ENCODE measurements around the gene SLC19A1.

Gene SLC19A1

DNA sequence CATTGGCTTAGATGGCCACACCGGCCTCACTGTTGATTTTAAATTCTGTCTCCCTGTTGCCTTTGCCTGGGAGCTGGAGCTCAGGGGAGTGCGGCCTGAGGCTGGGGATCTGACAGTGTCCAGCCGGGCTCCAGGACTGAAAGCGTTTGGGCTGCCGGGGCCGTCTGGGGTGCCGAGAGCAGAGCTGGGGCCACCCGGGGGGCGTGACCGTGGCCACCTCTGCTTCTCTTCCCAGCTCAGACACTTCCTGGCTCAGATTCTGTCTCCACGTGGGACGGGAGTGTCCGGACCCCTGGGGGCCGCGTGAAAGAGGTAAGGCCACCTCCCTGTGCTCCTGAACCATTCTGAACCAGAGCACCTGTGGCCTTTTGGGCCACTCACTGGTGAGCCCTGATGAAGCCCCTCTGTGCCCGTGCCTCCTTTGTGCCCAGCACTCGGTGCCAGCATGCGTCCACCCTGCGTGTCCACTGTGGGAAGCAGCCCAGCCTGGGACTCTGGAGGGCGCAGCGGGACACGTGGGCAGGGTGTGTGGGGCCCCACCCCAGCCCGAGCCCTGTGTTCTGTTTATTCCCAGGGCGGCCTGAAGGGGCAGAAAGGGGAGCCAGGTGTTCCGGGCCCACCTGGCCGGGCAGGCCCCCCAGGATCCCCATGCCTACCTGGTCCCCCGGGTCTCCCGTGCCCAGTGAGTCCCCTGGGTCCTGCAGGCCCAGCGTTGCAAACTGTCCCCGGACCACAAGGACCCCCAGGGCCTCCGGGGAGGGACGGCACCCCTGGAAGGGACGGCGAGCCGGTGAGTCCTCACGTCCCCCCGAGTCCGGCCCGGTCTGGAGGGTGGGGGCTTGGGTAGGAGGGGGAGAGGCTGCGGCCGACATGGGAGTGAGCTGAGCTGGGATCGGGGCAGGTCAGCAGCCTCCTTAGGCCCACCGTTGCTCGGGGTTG lies 64.8 kb downstream of the SLC19A1 start:
- TF ChIP-seq, protein P1, sequence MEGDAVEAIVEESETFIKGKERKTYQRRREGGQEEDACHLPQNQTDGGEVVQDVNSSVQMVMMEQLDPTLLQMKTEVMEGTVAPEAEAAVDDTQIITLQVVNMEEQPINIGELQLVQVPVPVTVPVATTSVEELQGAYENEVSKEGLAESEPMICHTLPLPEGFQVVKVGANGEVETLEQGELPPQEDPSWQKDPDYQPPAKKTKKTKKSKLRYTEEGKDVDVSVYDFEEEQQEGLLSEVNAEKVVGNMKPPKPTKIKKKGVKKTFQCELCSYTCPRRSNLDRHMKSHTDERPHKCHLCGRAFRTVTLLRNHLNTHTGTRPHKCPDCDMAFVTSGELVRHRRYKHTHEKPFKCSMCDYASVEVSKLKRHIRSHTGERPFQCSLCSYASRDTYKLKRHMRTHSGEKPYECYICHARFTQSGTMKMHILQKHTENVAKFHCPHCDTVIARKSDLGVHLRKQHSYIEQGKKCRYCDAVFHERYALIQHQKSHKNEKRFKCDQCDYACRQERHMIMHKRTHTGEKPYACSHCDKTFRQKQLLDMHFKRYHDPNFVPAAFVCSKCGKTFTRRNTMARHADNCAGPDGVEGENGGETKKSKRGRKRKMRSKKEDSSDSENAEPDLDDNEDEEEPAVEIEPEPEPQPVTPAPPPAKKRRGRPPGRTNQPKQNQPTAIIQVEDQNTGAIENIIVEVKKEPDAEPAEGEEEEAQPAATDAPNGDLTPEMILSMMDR (conservative IDR thresholded peaks at IDR 0.05; ENCODE audit: low read length): no peak
- DNase-seq (ENCODE audit: low read depth): no peak
- no peak overlapping the region for H3K4me3 ChIP-seq (ENCODE audit: low read length)

DNA sequence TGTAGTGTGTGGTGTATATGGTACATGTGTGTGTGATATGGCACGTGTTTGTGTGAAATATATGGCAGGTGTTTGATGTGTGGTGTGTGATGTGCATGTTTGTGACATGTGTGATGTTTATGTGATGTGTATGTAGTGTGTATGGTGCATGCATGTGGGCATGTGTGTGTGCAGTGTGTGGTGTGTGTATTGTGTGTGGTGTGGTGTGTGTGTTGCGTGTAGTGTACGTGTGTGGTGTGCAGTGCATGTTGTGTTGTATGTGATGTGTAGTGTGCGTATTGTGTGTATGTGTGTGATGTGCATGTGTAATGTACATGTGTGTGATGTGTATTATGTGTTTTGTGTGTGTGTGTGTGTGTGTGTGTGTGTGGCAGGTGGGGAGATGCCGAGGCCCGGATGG lies 65.7 kb downstream of the SLC19A1 start:
- TF ChIP-seq, protein P1 (conservative IDR thresholded peaks at IDR 0.05; ENCODE audit: low read length): no peak
- no peak for DNase-seq (ENCODE audit: low read depth)
- H3K4me3 ChIP-seq (ENCODE audit: low read length): no peak overlapping the region

DNA sequence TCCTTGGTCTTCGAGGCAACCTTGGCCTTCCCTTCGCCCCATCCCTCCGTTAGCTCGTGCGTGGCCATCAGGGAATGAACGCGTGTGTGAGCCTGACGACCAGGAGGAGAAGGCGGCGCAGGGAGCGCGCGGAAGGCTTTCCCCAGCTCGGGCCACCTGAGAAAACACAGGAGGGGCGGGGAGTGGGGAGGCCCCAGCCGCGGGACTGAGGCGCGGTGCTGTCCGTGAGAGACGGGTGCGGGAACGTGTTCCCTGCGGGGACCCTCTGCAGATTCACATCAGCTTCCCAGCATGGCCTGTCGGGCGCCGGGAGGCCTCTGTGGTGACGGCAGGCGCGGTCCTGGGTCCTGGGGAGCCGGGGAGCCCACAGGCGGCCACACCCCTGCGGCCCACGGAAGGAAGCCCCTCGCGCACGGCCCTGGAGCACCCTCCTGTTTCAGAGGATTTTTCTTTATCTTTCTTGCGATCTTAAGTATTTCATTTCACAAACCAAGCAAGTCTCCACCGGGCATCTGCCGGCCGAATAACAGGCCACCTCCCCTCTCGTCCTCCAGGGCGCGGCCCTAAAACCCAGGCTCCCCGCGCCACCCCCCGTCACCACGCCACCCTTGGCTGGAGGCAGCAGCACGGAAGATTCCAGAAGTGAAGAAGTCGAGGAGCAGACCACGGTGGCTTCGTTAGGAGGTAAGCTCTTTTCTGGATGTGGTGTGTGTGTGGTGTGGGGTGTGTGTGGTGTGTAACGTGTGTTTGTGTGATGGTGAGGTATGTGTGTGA lies 66.3 kb downstream of the SLC19A1 start:
- no peak for DNase-seq (ENCODE audit: low read depth)
- TF ChIP-seq, protein P1 (conservative IDR thresholded peaks at IDR 0.05; ENCODE audit: low read length): no peak
- no peak overlapping the region for H3K4me3 ChIP-seq (ENCODE audit: low read length)

DNA sequence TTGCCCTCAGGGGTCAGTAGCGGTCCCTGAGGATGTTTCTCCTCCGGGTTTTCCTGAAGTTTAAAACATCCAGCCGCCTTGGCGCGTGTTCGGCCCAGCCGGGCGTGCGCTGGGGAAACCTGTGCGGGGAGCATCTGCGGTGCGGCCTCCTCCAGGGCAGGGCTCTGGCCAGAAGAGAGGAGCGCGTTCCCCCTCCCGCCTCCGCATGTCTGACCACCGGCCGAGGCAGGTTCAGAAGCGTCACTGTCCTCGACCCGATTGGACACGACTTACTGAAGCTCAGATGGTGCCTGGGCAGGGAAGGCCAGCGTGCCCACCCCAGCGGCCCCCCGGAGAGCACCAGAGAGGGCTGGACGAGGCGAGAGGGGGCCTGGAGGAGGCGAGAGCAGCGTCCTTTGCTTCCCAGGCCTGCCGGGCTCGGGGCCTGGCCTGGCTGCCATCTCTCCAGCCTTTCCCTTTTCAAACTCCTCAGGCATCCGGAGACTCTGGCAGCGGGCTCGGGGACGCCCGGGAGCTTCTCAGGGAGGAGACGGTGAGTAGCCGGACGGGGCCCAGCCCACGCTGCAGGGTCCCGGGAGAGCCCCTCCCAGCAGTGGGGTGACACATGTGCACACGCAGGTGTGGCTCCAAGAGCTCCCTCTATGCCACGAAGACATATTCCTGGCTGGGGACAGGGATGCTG lies 67.1 kb downstream of the SLC19A1 start:
- no peak for DNase-seq (ENCODE audit: low read depth)
- H3K4me3 ChIP-seq (ENCODE audit: low read length): no peak overlapping the region
- TF ChIP-seq, protein P1 (conservative IDR thresholded peaks at IDR 0.05; ENCODE audit: low read length): no peak

DNA sequence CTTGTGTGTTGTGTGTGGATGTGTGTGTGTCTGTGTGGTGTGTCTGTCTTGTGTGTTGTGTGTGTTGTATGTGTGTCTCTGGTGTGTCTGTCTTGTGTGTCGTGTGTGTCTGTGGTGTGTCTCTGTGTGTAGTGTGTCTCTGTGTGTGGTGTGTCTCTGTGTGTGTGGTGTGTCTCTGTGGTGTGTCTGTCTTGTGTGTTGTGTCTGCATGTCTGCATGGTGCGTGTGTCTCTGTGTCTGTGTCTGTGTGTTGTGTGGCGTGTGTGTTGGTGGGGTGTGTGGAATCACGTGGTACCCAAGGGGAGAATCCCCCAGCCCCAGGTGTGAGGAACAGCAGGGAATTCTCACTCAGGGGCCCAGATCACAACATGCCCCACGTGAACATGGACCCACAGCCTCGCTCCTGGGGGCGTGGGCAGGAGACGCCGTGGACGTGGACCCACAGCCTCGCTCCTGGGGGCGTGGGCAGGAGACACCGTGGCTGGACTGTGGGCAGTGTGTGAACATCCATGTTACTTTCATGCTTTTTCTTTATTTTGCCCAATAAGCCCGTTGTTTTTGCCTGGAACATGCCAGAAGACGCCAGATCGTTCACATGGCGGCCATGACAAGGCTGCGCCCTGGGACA lies 67.8 kb downstream of the SLC19A1 start:
- TF ChIP-seq, protein P1 (conservative IDR thresholded peaks at IDR 0.05; ENCODE audit: low read length): no peak

DNA sequence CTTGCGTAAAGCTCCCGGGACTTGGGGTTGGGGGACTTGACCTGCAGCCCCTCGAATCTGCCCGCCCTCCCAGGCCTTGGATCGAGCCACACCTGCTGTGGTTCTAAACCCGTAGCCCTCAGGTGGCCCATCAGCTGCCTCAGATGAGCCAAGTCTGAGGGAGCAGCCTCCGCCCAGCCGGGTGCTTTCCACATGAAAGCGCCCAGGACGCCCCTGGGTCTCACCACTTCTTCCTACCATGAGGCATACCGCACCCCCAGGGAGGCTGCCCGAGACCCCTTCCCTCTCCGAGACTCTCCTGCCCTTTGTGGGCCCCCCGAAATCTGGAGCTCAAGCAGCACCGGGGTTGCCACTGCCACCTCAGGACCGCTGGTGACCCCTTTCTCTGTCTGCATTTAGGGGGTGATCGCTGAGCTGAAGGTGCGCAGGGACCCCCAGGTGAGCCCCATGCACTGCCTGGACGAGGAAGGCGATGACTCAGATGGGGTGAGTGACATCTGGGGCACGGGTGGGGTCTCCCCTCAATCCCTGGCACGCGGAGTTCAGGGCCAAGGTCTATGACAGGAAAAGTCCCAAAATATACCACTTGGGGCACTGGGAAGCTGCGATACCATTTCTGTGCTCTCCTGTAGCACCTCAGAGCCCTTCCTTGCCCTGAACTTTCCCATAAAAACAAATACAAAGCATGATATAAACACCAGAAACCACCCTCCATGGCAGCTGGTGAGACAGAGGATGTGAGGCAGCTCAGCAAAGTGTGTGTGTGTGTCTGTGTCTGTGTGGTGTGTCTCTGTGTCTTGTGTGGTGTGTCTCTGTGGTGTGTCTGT lies 68.5 kb downstream of the SLC19A1 start:
- DNase-seq (ENCODE audit: low read depth): no peak
- TF ChIP-seq, protein P1 (conservative IDR thresholded peaks at IDR 0.05; ENCODE audit: low read length): no peak
- H3K4me3 ChIP-seq (ENCODE audit: low read length): no peak overlapping the region

More for the DNA sequence above, 67.8 kb downstream of the SLC19A1 start:
- H3K4me3 ChIP-seq (ENCODE audit: low read length): no peak overlapping the region
- DNase-seq (ENCODE audit: low read depth): no peak
